Skeletal muscle cell (primary cell): ENCODE measurements around the gene DEAF1.

Experiments
- DNase-seq: peaks from one replicate; pipeline ENCODE4 v3.0.0-alpha.2; 2010; ENCODE audit warnings: low read depth
- H3K4me3 ChIP-seq: 2 replicates; pipeline ENCODE4 v1.5.1; 2011; ENCODE audit warnings: low read depth, mild to moderate bottlenecking, control low read depth, low read length, moderate library complexity

Gene DEAF1

DNA sequence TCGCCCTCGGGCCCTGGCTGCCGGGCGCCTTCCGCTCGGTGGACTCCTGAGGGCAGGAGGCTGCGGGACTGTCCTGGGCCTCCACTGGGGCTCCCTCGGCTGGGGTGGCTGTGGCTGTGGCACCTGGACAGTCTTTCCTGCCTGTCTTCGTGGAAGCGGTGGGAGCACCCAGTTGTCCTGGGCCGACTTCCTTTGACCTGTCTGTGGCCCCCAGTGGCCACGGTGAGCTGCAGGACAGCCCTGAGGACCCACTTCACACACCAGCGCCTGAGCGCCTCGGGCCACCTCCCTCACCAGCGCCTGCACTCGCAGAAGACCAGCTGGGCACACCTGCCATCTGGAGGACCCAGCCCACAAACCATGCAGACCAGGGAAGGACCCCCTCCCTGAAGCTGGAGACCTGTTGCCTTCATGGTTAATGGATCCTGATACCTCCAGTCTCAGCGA is 9.2 kb upstream of the DEAF1 start:
- no peak for DNase-seq
- H3K4me3 ChIP-seq = no peak overlapping the region

DNA sequence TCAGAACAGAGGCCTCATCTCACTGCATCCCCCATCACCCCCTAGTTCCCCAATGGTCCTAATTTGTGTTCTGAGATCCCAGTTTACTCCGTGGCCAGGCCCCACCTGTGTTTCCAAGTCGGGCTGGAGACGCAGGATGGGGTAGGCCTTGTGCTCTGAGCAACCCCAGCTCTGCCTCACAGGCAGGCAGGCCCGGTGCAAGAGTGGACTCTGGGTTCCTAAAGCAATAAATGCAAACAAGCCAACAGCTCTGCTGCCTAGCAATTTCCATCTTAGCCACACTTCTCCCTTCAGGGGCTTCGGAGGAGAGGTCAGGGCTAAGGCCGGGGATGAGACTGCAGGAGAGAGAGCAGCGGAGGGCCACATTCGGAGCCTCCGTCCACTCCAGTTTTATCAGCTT is 8.5 kb upstream of the DEAF1 start:
- DNase-seq = no peak
- H3K4me3 ChIP-seq = no peak overlapping the region

DNA sequence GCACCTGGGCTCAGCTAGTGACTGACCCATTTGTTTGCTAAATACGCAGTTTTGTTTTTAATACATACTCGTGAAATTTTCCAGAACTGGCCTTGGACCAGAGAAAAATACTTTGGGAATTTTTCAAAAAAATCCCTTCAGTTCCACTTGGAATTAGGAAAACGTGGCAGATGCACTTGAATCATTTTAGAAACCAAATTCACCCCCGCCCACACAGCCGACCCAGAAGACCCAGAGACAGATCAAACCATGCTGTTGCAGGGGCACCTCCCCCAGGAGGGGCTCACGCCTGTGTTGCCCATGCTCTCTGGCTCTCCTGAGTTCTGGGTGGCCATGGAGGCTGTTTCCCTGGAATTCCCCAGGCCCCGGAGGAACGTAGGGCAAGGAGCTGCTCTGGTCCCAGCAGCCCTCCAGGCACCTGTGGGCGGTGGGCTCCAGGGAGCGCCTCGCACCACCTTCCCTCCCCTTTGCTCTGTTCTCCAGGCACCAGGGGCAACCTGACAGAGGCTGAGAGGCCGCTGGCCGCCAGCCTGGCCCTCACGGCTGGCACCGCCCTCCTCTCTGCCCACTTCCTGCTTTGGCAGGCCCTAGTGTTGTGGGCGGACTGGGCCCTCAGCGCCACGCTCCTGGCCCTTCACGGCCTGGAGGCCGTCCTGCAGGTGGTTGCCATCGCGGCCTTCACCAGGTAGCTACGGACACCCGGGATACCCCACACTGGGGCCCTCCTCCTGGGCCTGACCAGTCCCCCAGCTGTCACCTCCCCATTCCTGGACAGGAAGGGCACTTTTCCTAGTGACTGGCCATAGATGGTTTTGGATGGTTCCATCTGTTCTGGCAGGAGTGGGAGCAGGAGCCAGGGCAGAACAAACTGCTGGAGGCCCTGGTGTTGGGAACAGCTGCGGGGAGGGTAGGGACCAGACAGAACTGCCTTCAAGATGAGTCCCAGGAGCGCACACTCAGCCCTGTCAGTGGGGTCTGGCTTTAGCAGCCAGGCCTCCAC is 7.7 kb upstream of the DEAF1 start:
- DNase-seq = no peak
- no peak overlapping the region for H3K4me3 ChIP-seq

DNA sequence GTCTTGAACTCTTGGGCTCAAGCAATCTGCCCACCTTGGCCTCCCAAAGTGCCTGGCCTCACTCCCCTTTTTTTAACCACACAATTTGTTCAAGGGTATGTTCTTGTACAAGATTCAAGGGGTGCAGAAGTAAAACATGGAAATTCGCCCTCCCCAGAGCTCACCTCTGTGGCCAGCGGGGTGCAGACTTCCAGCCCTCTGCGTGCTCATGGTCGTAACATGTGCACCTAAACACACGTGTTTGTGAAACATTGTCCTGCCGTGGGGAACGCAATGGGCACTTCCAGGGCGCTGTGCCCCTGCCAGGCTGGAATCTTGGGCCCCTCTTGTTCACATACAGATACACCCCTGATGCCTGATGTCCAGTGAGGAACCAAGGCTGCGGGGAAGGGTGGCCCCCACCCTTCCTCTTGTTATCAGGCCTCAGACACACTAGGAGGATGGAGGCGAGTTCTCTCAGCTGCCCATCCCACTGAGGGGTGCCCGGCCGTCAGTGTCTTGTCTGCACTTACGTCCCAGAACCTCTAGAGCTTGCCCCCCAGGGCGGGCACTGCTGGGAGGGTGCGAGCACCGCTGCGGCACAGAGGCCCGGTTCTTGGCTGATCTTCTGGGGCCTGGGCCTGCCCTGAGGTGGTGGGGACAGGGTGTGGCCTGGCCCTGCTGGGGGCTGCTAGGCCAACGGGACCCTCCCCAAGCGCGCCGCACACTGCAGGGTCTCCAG is 6.9 kb upstream of the DEAF1 start:
- H3K4me3 ChIP-seq = no peak overlapping the region
- no peak for DNase-seq

DNA sequence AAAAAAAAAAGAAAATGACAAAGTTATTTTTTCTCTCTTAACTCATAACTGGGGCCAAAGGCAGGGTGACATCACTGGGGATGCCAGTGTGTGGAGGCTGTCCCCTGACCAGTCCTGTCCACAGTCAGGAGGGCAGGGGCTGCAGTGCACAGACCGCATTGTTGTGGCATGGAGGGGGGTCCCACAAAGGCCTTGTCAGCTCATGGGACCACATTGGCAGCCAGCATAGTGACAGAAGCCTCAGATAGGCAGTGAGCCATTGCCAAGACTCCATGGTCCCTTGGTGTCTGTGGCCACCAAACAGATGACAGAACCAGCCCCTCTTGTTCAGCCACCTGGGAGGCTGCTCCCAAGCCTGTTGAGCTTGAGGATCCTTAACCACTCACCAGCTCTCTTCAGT is 4.7 kb upstream of the DEAF1 start:
- H3K4me3 ChIP-seq = no peak overlapping the region
- DNase-seq = no peak

DNA sequence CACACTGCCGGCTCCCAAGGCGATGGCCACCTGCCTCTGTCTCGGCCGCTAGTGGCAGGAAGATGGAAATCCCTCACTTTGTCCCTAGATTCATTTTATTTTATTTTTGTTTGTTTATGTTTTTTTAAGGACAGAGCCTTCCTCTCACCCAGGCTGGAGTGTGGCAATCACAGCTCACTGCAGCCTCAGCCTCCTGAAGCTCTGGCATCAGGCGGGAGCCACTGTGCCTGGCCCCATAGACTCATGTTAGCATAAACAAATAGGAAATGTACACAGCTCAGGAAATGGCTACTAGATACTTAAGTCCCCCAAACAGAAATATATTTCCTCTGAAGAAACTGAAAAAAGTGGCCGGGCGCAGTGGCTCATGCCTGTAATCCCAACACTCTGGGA is 4.1 kb upstream of the DEAF1 start:
- no peak overlapping the region for H3K4me3 ChIP-seq
- DNase-seq = no peak

DNA sequence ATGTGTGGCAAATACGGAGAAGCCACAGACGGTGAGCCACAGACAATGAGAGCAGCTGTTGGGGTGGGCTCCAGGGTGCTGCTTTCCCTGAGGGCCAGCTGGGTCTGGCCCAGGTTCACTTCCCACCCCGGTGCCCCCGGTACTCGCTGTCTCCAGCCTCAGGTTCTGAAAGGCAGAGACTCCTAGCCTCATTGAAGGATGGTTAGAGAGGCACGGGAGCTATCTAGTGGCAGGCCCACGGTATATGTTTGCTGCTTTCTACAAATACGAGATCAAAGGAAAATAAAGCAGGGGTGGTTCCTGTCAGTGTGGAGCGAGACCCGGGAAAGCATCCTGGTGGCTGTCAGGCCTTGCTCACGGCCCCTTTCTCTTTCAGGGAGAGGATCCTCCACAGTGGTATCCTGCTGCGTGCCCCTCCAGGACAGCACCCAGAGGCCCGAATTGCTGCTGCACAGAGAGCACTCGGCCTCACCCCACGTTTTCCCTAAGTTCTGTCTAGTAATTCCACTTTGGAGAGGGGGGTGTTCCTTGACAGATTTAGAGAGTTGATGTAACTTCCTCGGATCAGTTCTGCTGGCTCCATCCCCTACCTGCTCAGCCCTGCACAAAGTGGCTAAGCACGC is 3.6 kb upstream of the DEAF1 start:
- DNase-seq = no peak
- H3K4me3 ChIP-seq = no peak overlapping the region

DNA sequence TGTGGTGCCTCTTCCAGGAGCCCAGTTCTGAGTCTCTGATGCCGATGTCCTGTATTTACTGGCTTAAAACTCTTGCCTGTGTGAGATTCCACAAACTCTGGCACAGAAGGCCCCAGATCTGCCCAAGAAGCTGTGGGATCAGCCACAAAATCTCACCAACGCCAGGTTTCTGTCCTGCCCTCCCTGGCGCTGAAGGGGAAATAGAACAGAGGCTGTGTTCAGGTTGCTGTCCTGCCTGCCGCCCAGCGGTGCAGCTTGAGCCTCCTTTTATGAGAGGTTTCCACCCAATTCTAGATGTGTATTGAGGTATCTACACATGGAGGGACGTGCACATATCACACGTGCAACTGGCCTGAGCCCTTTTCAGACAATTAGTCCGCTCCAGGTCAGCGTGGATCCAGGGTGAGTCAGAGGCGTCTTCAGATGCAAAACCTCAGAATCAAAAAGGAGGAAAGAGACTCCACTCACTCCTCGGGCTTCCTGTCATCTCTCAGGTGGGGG is 2.8 kb upstream of the DEAF1 start:
- no peak overlapping the region for H3K4me3 ChIP-seq
- no peak for DNase-seq

DNA sequence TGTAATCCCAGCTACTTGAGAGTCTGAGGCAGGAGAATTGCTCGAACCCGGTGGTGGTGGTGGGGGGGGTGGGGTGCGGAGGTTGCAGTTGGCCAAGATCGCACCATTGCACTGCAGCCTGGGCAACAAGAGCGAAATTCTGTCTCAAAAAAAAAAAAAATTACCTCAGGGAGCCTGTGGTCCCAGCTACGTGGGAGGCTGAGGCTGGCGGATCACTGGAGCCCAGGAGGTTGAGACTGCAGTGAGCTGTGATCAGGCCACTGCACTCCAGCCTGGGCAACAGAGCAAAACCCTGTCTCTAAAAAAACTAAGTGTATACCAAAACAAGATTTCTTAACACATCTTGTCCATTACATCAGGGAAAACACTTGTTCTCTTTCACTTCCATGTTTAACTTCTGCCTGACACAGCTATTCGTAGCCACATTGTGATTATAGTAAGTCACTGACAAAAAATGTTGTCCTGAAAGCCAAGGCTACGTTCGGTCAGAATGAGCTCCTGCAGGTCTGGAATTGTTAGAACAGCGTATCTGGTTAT is 2.0 kb upstream of the DEAF1 start:
- H3K4me3 ChIP-seq = no peak overlapping the region
- DNase-seq = peak; percentile 33

DNA sequence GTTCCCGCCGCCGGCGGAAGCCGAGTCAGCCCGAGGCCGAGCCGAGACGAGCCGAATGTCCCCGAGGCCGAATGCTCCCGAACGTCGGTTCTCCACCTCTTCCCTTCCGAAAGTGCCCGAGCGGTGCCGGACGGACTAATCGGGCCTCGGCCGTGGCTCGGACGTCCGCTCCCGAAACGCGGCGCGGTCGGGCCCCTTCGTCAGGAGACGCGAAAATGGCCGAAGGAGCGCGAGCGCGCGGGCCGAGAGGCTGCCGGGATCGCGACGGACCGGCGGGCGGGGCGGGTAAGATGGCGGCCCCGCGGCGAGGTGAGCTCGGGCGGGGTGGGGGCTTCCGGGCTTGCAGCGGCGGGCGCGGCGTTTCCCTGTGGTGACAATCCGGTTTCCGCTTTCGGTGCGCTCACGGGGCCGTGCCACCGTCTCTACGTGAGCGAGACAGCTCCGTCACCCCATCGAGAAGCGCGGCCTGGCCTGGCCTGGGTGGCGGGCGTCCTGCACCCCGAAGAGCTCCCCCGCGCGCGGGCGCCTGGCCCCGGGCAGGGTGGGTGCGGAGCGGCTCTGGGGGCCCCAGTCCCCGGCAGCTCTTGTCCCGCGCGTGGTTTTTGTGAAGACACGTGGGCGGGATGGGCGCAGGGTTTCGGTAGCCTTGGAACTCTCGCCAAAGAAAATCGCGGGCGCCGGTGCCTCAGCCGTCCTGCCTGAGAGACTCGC is 671 bp upstream of the DEAF1 start, which contains the start of gene TMEM80:
TSS of gene TMEM80 (plus strand) at position 279 of the 711 bp plus-strand sequence. CDS start at position 291, 12 bp downstream.
- DNase-seq = peak; percentile 85
- H3K4me3 ChIP-seq = peak within 1 kb of the TSS; percentile 90

DNA sequence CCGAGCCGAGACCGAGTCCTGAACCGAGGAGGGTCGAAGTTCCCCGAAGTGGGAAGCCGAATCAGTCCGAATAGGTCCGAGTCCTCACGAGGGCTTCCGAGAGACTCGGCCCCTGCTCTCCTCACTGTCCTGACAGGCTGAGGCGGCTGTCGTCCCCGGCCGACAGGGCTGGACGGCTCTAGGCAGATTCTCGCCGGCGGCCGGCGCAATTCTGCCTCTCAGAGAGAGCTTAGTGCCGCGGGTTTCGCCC is 191 bp upstream of the DEAF1 start:
- no peak for DNase-seq
- H3K4me3 ChIP-seq = peak overlapping the region; percentile 90

DNA sequence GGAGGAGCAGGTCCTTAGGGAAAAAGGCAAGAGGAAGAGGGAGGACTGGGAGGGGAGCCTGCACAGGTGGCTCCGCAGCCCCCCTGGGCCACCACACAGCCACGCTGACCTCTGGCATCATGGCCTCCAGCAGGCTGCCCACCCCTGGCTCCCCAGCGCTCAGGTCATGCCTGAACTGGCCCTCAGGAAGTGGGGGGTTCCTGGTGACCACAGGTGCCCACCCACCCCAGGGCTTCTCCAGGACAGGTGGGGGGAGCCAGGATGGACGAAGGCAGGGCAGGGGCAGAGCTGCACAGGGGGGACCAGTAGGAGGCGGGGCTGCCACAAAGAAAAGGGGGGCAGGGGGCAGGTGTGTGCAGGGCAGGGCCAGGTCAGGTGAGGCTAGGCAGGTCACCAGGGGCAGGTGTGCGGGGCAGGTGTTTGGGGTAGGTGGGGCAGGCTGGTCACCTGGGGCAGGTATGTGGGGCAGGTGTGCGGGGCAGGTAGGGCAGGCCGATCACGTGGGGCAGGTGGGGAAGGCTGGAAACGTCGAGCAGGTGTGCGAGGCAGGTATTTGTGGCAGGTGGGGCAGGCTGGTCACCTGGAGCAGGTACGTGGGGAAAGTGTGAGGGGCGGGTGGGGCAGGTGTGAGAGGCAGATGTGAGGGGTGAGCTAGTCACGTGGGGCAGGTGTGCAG is 997 bp downstream of the DEAF1 start:
- peak overlapping the region; percentile 90 for H3K4me3 ChIP-seq

DNA sequence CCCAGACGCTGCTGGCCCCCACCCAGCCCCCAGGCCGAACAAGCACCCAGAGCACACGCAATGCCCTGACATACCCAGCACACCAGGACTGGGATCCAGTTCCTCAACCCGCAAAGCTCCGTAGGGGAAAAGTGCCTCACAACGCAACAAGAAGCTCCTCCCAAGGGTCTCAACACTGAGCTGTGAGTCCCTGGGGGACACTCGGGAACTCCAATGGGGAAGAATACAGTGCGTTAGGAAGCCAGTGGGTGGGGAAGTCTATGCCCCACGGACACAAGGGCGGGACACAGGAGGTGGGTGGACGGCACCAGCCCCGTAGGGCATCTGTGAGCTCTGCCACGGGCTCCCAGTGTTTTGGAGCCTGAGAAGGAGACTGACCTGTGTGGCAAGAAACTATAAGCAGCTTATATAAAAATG is 1.6 kb downstream of the DEAF1 start:
- H3K4me3 ChIP-seq = peak overlapping the region; percentile 90
- no peak for DNase-seq

More for the DNA sequence above, 997 bp downstream of the DEAF1 start:
- no peak for DNase-seq

DNA sequence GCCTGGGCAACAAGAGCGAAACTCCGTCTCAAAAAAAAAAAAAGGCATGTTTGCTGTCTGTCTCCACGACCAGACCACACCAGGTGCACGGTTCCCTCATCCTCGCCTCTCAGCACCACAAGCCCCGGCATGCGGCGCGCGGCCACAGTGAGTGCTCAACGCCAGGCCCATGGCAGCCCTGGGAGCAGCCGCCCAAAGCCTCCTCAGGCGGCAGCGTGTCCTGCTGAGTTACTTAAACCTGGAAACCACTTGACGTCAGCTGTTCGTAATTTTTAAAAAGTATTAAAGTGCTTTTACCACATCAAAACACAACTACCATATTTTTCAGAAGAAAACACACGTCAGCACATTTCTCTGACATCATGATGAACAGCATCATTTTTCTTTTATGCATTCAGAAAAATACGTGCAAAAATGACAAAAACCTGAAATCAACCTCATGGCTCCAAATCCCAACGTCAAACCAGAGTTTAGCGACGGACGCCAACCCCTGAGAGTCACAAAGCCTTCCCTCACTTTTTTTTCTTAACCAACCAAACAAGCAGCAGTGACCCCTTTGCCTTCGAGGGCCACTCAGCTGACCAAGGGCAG is 2.1 kb downstream of the DEAF1 start:
- DNase-seq = no peak

DNA sequence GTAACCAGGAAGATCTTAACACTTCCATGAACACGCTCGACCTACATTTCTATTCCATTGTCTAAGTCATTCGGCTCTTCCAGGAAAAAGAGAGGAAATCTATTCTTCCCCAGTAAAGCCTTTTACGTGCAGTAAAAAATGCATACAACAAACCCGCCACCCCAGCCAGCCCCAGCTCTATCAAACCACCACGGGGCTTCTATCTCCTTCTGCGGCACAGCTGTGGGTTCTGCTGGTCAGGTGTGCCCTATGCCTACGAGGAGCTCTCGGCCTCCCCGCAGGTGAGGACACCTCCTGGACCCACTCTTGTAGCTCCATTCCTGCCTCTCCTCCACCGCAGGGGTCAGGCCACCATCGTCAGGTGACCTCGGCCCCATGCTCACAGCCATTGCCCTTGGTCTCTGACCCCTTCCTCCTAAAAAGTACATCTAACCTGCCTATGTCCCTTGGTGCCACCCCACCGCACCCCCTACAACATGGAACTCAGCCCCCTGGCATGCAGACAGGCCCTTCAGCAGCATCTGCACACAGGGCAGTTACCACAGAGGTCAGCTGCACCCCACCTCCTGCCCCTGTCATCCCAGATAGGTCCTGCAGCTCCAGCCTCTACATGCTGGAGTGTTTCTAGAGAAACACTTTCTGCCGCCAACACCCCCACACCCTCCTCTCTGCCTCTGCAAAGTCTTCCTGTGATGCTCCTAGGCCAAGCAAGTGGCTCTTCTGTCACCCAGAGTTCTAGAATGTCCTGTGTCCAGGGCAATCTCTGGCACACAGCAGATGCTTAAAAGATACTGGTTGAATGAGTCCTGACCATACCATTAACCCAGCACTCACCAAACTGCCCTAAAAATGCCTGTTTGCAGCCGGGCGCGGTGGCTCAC is 3.1 kb downstream of the DEAF1 start:
- DNase-seq = no peak
- H3K4me3 ChIP-seq = no peak overlapping the region

More for the DNA sequence above, 2.1 kb downstream of the DEAF1 start:
- peak overlapping the region; percentile 90 for H3K4me3 ChIP-seq

DNA sequence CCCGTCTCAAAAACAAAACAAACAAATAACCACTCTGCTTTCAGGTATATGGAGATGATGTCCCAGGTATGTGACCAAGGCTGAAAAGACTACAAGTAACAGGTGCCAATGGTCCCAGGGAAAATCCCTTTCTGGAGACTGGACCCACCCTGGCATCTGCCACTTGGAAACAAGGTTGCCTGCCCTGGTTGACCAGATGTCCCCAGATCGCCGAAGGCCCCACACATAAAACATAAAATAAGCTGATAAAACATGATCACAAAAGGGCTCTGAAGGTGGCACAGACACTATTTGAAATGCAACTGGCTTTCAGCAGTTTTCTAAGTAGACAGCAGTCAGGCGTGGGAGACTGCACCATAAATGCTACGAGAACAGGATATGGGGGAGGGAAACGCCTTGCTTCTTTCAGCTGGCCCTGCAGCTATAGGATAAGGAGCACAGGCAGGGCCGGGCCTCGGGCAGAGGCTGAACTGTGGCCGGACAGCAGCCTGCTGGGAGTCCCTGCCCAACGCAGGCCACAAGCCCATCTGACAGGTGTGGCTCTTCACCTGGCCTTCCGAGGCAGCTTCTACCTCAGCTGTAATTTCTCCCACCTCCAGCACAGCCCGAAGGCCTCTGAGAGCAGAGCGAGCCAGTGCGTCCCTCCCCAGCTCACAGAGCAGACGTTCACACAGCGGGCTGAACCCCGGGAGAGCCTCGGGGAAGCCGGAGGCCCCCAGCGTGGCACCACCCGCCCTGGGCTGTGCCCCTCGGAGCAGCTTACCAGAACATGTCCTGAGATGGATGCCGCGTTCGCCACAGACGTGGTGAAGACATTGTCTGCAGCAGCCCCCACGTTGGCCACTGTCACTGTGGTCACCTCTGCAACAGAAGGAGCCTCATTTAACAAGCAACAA is 4.0 kb downstream of the DEAF1 start:
- no peak overlapping the region for H3K4me3 ChIP-seq
- DNase-seq = no peak
